ENCODE measurements around the gene ARHGAP24. TPM values are rescaled to one million over a fixed set of nuclear protein-coding genes. Genes with fewer than 3 reads are reported as not detected.
A peak's percentile ranks its signal among the peaks of the same experiment; 100 is the strongest.

The ARHGAP24 gene
- total RNA-seq, 2 experiments from 2014 or later: not detected

- Mint-ChIP-seq H3K27me3 (no peaks in the 10 kb centered on the region), H3K4me3 (no peak overlapping the region), H3K27ac (no peak overlapping the region), H3K9me3 (no peaks in the 10 kb centered on the region), H3K36me3 (ENCODE audit: low read depth) (no peaks in the 10 kb centered on the region), H3K4me1 (no peaks in the 10 kb centered on the region)
- POLR2A ChIA-PET: no interaction called here
- CTCF ChIA-PET: no interaction called here
- no peak for DNase-seq
Observed at GRCh38 chr4:85726555-85726954, 251.6 kb downstream of the ARHGAP24 start.

- Mint-ChIP-seq H3K36me3 (ENCODE audit: low read depth) (no peaks in the 10 kb centered on the region), H3K27ac (no peak overlapping the region), H3K4me1 (no peaks in the 10 kb centered on the region), H3K4me3 (no peak overlapping the region), H3K27me3 (no peaks in the 10 kb centered on the region), H3K9me3 (no peaks in the 10 kb centered on the region)
- CTCF ChIA-PET: no interaction called here
- DNase-seq: no peak
- POLR2A ChIA-PET: no interaction called here
Observed at GRCh38 chr4:85728464-85728863, 253.5 kb downstream of the ARHGAP24 start.

DNA sequence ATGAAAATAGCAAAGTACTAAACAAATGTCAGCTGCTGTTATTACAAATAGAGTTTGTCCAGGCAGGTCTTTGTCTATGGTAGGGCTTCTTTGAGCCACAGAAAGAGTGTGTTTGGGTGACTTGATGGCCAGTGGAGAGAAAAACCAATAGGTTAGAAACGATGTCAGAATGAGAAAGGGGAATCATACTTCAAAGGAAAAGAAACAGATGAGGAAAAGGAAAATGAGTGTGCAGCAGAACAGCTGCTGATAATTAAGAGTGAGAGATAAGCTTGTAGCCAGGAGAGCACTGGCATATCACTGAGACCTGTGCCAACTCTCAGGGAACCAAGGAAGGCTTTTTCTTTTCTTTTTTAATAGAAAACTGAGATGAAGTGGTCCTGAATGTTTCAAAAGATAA is 257.2 kb downstream of the ARHGAP24 start:
- Mint-ChIP-seq H3K9me3 (no peaks in the 10 kb centered on the region), H3K4me1 (no peaks in the 10 kb centered on the region), H3K4me3 (no peak overlapping the region), H3K27ac (no peak overlapping the region), H3K27me3 (no peaks in the 10 kb centered on the region), H3K36me3 (ENCODE audit: low read depth) (no peaks in the 10 kb centered on the region)
- DNase-seq: no peak
- CTCF ChIA-PET: no interaction called here
- POLR2A ChIA-PET: no interaction called here

GRCh38 chr4:85733798-85734197 is 258.8 kb downstream of the ARHGAP24 start:
- Mint-ChIP-seq H3K4me1 (no peaks in the 10 kb centered on the region), H3K9me3 (no peaks in the 10 kb centered on the region), H3K27me3 (no peaks in the 10 kb centered on the region), H3K4me3 (no peak overlapping the region), H3K27ac (no peak overlapping the region), H3K36me3 (ENCODE audit: low read depth) (no peaks in the 10 kb centered on the region)
- ChIA-PET POLR2A (no interaction called here), CTCF (interaction anchor here (0.6 kb wide), 1 partner anchor 27 kb away, joined by 4 read pairs; no protein-coding TSS in a partner anchor)
- no peak for DNase-seq

GRCh38 chr4:85734424-85734831 is 259.5 kb downstream of the ARHGAP24 start:
- ChIA-PET CTCF (interaction anchor here (0.6 kb wide), 1 partner anchor 28 kb away, joined by 4 read pairs; no protein-coding TSS in a partner anchor), POLR2A (no interaction called here)
- no peak overlapping the region for H3K27ac Mint-ChIP-seq
- no peaks in the 10 kb centered on the region for H3K9me3 Mint-ChIP-seq
- no peak for DNase-seq
- H3K27me3 Mint-ChIP-seq: no peaks in the 10 kb centered on the region
- H3K36me3 Mint-ChIP-seq (ENCODE audit: low read depth): no peaks in the 10 kb centered on the region
- no peaks in the 10 kb centered on the region for H3K4me1 Mint-ChIP-seq
- no peak overlapping the region for H3K4me3 Mint-ChIP-seq

GRCh38 chr4:85736571-85736970 is 261.6 kb downstream of the ARHGAP24 start:
- ChIA-PET POLR2A (no interaction called here), CTCF (no interaction called here)
- H3K27ac Mint-ChIP-seq: no peak overlapping the region
- no peaks in the 10 kb centered on the region for H3K4me1 Mint-ChIP-seq
- no peaks in the 10 kb centered on the region for H3K27me3 Mint-ChIP-seq
- no peak overlapping the region for H3K4me3 Mint-ChIP-seq
- no peaks in the 10 kb centered on the region for H3K9me3 Mint-ChIP-seq
- no peaks in the 10 kb centered on the region for H3K36me3 Mint-ChIP-seq (ENCODE audit: low read depth)
- no peak for DNase-seq

DNA sequence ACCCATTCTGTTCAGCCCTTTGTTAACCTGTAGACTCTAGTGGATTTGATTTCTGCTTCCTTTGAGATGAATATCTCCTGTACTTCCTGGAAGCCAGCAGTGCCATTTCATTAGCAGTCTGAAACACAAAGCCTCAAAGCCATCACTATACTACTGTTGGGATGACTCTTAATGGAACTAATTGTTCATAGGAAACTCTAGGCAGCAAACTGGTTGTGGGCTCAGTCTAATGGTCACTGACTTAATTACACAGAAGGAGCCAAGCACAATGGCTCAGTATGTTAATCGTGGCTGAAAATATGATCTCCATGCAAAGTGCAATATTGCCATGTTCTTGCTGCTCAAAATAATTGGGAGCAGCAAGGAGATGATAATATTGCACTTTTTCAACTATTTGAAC is 262.3 kb downstream of the ARHGAP24 start:
- Mint-ChIP-seq H3K27me3 (no peaks in the 10 kb centered on the region), H3K4me1 (no peaks in the 10 kb centered on the region), H3K27ac (no peak overlapping the region), H3K9me3 (no peaks in the 10 kb centered on the region), H3K4me3 (no peak overlapping the region), H3K36me3 (ENCODE audit: low read depth) (no peaks in the 10 kb centered on the region)
- DNase-seq: no peak
- ChIA-PET POLR2A (no interaction called here), CTCF (no interaction called here)

GRCh38 chr4:85738721-85739120 is 263.8 kb downstream of the ARHGAP24 start:
- CTCF ChIA-PET: no interaction called here
- DNase-seq: no peak
- Mint-ChIP-seq H3K27ac (no peak overlapping the region), H3K9me3 (no peaks in the 10 kb centered on the region), H3K36me3 (ENCODE audit: low read depth) (no peaks in the 10 kb centered on the region), H3K27me3 (no peaks in the 10 kb centered on the region), H3K4me1 (no peaks in the 10 kb centered on the region), H3K4me3 (no peak overlapping the region)
- POLR2A ChIA-PET: no interaction called here

DNA sequence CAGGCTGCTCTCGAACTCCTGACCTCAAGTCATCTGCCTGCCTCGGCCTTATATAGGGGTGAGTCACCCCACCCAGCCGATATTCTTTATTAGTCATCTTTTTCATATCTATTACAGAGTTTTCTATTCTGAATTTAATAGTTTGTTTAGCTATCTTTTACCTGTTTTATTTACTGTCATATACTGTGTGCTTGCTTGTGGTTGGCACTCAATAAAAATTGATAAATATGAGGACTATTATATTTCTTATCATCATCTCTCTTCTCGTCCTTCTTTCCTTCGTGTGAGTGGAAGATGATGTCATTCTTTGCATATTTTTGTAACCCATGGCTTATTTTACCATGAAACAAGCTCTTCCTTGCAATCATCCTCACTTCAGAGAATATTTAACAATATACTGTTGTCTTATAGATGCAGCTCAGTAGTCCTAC is 265.5 kb downstream of the ARHGAP24 start:
- no peaks in the 10 kb centered on the region for H3K36me3 Mint-ChIP-seq (ENCODE audit: low read depth)
- no peak overlapping the region for H3K27ac Mint-ChIP-seq
- DNase-seq: no peak
- no peaks in the 10 kb centered on the region for H3K9me3 Mint-ChIP-seq
- H3K4me3 Mint-ChIP-seq: no peak overlapping the region
- CTCF ChIA-PET: no interaction called here
- H3K4me1 Mint-ChIP-seq: no peaks in the 10 kb centered on the region
- no peaks in the 10 kb centered on the region for H3K27me3 Mint-ChIP-seq
- POLR2A ChIA-PET: no interaction called here

DNA sequence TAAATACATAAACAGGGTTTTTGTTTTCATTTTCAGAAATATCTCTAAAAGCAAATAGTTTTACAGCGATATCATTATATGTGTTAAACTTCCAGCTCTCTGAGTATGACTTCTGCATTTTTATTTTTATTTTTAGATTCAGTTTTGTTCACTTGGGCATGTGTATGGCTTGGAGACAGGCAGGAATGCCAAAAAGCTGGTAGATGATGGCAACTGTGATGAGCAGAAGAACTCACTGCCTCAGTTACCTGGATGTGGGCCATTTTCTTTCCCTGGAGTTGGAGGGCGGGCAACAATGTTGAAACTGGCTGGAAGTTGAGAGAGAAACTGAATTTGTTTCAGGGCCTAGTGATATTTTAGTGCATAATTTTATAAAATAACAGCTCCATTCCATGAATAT is 266.4 kb downstream of the ARHGAP24 start:
- H3K4me1 Mint-ChIP-seq: no peaks in the 10 kb centered on the region
- no peak for DNase-seq
- H3K9me3 Mint-ChIP-seq: no peaks in the 10 kb centered on the region
- H3K4me3 Mint-ChIP-seq: no peak overlapping the region
- H3K27me3 Mint-ChIP-seq: no peaks in the 10 kb centered on the region
- H3K27ac Mint-ChIP-seq: no peak overlapping the region
- CTCF ChIA-PET: no interaction called here
- no peaks in the 10 kb centered on the region for H3K36me3 Mint-ChIP-seq (ENCODE audit: low read depth)
- POLR2A ChIA-PET: no interaction called here

- DNase-seq: no peak
- no peak overlapping the region for H3K4me3 Mint-ChIP-seq
- CTCF ChIA-PET: no interaction called here
- POLR2A ChIA-PET: no interaction called here
- H3K27ac Mint-ChIP-seq: no peak overlapping the region
- H3K27me3 Mint-ChIP-seq: no peaks in the 10 kb centered on the region
- H3K36me3 Mint-ChIP-seq (ENCODE audit: low read depth): no peaks in the 10 kb centered on the region
- no peaks in the 10 kb centered on the region for H3K4me1 Mint-ChIP-seq
- no peaks in the 10 kb centered on the region for H3K9me3 Mint-ChIP-seq
Observed at GRCh38 chr4:85741921-85742591, 267.1 kb downstream of the ARHGAP24 start.

GRCh38 chr4:85744950-85745349 is 270.0 kb downstream of the ARHGAP24 start:
- ChIA-PET POLR2A (no interaction called here), CTCF (no interaction called here)
- Mint-ChIP-seq H3K27ac (no peak overlapping the region), H3K4me1 (no peaks in the 10 kb centered on the region), H3K36me3 (ENCODE audit: low read depth) (no peaks in the 10 kb centered on the region), H3K27me3 (no peaks in the 10 kb centered on the region), H3K4me3 (no peak overlapping the region), H3K9me3 (no peaks in the 10 kb centered on the region)
- no peak for DNase-seq

GRCh38 chr4:85745939-85746338 is 271.0 kb downstream of the ARHGAP24 start:
- CTCF ChIA-PET: no interaction called here
- DNase-seq: no peak

DNA sequence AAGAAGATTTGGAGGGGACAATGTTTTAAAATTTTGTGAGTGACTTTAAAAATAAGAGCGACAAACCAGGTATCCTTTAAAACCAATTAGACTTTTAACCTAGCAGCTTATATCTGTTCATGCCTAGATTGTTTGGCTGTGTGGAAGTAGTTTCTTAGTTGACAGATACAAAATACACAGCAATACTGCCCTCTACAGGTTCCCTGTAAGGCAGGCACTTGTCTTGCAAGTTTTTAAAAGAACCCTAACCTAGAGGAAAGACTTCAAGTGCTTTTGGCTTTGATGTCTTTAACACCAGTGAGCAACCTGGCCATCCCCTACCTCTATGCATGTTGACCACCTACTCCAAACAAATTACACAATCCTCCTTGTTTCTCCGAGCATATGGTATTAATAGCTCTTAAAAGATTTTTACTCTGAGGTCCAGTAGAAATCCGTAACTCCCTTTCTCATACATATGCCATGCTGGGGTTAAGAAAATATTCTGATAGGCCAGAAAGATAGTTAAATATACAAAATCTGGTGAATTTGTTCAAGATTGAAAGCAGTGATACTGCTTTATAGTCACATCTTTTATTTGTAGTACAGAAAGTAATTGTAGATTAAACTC is 273.0 kb downstream of the ARHGAP24 start:
- CTCF ChIA-PET: no interaction called here
- H3K36me3 Mint-ChIP-seq (ENCODE audit: low read depth): no peaks in the 10 kb centered on the region
- no peak overlapping the region for H3K4me3 Mint-ChIP-seq
- POLR2A ChIA-PET: no interaction called here
- H3K9me3 Mint-ChIP-seq: no peaks in the 10 kb centered on the region
- no peak overlapping the region for H3K27ac Mint-ChIP-seq
- no peaks in the 10 kb centered on the region for H3K4me1 Mint-ChIP-seq
- no peaks in the 10 kb centered on the region for H3K27me3 Mint-ChIP-seq
- DNase-seq: peak; percentile 27

More at GRCh38 chr4:85745939-85746338, 271.0 kb downstream of the ARHGAP24 start:
- H3K4me1 Mint-ChIP-seq: no peaks in the 10 kb centered on the region
- H3K9me3 Mint-ChIP-seq: no peaks in the 10 kb centered on the region
- H3K27ac Mint-ChIP-seq: no peak overlapping the region
- no peaks in the 10 kb centered on the region for H3K36me3 Mint-ChIP-seq (ENCODE audit: low read depth)
- H3K27me3 Mint-ChIP-seq: no peaks in the 10 kb centered on the region
- POLR2A ChIA-PET: no interaction called here
- no peak overlapping the region for H3K4me3 Mint-ChIP-seq
